HG02678 (cell line): ENCODE data around the gene RIMS4.

Source experiments
- ATAC-seq: cut with Tn5 transposase; IDR thresholded peaks from one replicate; pipeline ENCODE4 v1.9.1; 2021; ENCODE audit warnings: mild to moderate bottlenecking, moderate library complexity; ENCODE audit not compliant: unreplicated experiment

The RIMS4 gene

GRCh38 chr20:44810391-44811149, at the start of gene RIMS4:
RIMS4 (minus strand) TSS chr20:44810546; CDS start chr20:44810271, 275 bp downstream.
- ATAC-seq: no peak

- ATAC-seq: no peak
These were observed 48.4 kb upstream of the RIMS4 start for GRCh38 chr20:44858606-44859360.

- no peak for ATAC-seq
These were observed 46.6 kb upstream of the RIMS4 start for GRCh38 chr20:44856856-44857448.

- ATAC-seq: no peak
These were observed 46.1 kb upstream of the RIMS4 start for GRCh38 chr20:44856442-44856841.

GRCh38 chr20:44851545-44851944, 41.2 kb upstream of the RIMS4 start:
- ATAC-seq: no peak

GRCh38 chr20:44850837-44851236, 40.5 kb upstream of the RIMS4 start:
- ATAC-seq: no peak

GRCh38 chr20:44850272-44850671, 39.9 kb upstream of the RIMS4 start:
- ATAC-seq: no peak

GRCh38 chr20:44849703-44850102, 39.4 kb upstream of the RIMS4 start:
- ATAC-seq: no peak

GRCh38 chr20:44848254-44849015, 38.1 kb upstream of the RIMS4 start:
- no peak for ATAC-seq

- ATAC-seq: no peak
These were observed 33.5 kb upstream of the RIMS4 start for GRCh38 chr20:44843876-44844275.

- ATAC-seq: no peak
These were observed 31.6 kb upstream of the RIMS4 start for GRCh38 chr20:44841955-44842354.

- no peak for ATAC-seq
These were observed 30.5 kb upstream of the RIMS4 start for GRCh38 chr20:44840826-44841225.

GRCh38 chr20:44839481-44839880, 29.1 kb upstream of the RIMS4 start:
- ATAC-seq: no peak

GRCh38 chr20:44838521-44838920, 28.2 kb upstream of the RIMS4 start:
- ATAC-seq: no peak

- ATAC-seq: no peak
These were observed 27.6 kb upstream of the RIMS4 start for GRCh38 chr20:44837946-44838345.

- no peak for ATAC-seq
These were observed 26.3 kb upstream of the RIMS4 start for GRCh38 chr20:44836601-44837120.

GRCh38 chr20:44835661-44836221, 25.4 kb upstream of the RIMS4 start:
- no peak for ATAC-seq

GRCh38 chr20:44835116-44835515, 24.8 kb upstream of the RIMS4 start:
- ATAC-seq: no peak

- ATAC-seq: no peak
These were observed 24.3 kb upstream of the RIMS4 start for GRCh38 chr20:44834693-44835092.

GRCh38 chr20:44833437-44833836, 23.1 kb upstream of the RIMS4 start:
- no peak for ATAC-seq

- no peak for ATAC-seq
These were observed 22.4 kb upstream of the RIMS4 start for GRCh38 chr20:44832724-44833123.
